Measurements from ENCODE around the gene NUAK2. TPM values are rescaled to one million over a fixed set of nuclear protein-coding genes. Genes with fewer than 3 reads are reported as not detected.

NUAK2 gene
- total and polyA plus RNA-seq, 4 donors, result 1.3 to 2.4 (median 2.1) TPM

DNA sequence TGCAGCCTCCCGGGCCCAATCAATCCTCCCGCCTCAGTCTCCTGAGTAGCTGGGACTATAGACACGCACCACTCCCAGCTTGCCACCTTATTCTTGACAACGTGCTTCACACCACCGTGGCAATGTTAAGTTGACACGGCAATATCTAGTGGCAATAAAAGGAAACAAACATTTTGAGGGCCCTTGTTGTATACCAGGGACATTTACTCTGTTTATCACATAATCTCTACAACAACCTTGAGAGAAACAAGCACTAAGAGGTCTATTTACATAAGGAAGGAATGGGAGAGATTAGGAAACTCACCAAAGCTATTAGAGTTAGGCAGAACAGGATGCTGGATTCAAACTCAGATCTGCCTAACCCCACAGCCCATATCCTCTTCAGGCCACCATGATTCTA, 32.1 kb upstream of the NUAK2 start:
- WGBS, result 60% methylated on average over 6 of the region's 6 CpGs
- no peak overlapping the region for H3K27ac ChIP-seq (ENCODE audit: low read depth in 1 of 2, low read length in 2 of 2)

More for the DNA sequence above, 32.1 kb upstream of the NUAK2 start:
- TF ChIP-seq, protein P1, sequence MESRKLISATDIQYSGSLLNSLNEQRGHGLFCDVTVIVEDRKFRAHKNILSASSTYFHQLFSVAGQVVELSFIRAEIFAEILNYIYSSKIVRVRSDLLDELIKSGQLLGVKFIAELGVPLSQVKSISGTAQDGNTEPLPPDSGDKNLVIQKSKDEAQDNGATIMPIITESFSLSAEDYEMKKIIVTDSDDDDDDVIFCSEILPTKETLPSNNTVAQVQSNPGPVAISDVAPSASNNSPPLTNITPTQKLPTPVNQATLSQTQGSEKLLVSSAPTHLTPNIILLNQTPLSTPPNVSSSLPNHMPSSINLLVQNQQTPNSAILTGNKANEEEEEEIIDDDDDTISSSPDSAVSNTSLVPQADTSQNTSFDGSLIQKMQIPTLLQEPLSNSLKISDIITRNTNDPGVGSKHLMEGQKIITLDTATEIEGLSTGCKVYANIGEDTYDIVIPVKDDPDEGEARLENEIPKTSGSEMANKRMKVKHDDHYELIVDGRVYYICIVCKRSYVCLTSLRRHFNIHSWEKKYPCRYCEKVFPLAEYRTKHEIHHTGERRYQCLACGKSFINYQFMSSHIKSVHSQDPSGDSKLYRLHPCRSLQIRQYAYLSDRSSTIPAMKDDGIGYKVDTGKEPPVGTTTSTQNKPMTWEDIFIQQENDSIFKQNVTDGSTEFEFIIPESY (IDR thresholded peaks at IDR 0.05), result no peak
- TF ChIP-seq EGR1 (IDR thresholded peaks at IDR 0.05; ENCODE audit: low read depth in 2 of 2) (no peak), SP1 (IDR thresholded peaks at IDR 0.05) (no peak), YY1 (IDR thresholded peaks at IDR 0.05) (no peak), RXRA (IDR thresholded peaks at IDR 0.05) (no peak), GABPA (IDR thresholded peaks at IDR 0.05 in 1 of 2, conservative IDR thresholded peaks at IDR 0.05 in 1 of 2) (no peak), RAD21 (IDR thresholded peaks at IDR 0.05) (no peak), NR2F2 (IDR thresholded peaks at IDR 0.05) (no peak), FOXA2 (IDR thresholded peaks at IDR 0.05) (no peak), HNF4G (IDR thresholded peaks at IDR 0.05) (no peak), TAF1 (conservative IDR thresholded peaks at IDR 0.05) (no peak), JUND (IDR thresholded peaks at IDR 0.05) (no peak), FOXA1 (IDR thresholded peaks at IDR 0.05) (no peak), HNF4A (conservative IDR thresholded peaks at IDR 0.05) (no peak)
- TF ChIP-seq, protein P2, sequence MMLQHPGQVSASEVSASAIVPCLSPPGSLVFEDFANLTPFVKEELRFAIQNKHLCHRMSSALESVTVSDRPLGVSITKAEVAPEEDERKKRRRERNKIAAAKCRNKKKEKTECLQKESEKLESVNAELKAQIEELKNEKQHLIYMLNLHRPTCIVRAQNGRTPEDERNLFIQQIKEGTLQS (IDR thresholded peaks at IDR 0.05), result no peak
- TF ChIP-seq, protein P3, sequence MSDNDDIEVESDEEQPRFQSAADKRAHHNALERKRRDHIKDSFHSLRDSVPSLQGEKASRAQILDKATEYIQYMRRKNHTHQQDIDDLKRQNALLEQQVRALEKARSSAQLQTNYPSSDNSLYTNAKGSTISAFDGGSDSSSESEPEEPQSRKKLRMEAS (IDR thresholded peaks at IDR 0.05), result no peak
- TF ChIP-seq, protein P4, sequence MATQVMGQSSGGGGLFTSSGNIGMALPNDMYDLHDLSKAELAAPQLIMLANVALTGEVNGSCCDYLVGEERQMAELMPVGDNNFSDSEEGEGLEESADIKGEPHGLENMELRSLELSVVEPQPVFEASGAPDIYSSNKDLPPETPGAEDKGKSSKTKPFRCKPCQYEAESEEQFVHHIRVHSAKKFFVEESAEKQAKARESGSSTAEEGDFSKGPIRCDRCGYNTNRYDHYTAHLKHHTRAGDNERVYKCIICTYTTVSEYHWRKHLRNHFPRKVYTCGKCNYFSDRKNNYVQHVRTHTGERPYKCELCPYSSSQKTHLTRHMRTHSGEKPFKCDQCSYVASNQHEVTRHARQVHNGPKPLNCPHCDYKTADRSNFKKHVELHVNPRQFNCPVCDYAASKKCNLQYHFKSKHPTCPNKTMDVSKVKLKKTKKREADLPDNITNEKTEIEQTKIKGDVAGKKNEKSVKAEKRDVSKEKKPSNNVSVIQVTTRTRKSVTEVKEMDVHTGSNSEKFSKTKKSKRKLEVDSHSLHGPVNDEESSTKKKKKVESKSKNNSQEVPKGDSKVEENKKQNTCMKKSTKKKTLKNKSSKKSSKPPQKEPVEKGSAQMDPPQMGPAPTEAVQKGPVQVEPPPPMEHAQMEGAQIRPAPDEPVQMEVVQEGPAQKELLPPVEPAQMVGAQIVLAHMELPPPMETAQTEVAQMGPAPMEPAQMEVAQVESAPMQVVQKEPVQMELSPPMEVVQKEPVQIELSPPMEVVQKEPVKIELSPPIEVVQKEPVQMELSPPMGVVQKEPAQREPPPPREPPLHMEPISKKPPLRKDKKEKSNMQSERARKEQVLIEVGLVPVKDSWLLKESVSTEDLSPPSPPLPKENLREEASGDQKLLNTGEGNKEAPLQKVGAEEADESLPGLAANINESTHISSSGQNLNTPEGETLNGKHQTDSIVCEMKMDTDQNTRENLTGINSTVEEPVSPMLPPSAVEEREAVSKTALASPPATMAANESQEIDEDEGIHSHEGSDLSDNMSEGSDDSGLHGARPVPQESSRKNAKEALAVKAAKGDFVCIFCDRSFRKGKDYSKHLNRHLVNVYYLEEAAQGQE (IDR thresholded peaks at IDR 0.05), result no peak
- TF ChIP-seq, protein P5, sequence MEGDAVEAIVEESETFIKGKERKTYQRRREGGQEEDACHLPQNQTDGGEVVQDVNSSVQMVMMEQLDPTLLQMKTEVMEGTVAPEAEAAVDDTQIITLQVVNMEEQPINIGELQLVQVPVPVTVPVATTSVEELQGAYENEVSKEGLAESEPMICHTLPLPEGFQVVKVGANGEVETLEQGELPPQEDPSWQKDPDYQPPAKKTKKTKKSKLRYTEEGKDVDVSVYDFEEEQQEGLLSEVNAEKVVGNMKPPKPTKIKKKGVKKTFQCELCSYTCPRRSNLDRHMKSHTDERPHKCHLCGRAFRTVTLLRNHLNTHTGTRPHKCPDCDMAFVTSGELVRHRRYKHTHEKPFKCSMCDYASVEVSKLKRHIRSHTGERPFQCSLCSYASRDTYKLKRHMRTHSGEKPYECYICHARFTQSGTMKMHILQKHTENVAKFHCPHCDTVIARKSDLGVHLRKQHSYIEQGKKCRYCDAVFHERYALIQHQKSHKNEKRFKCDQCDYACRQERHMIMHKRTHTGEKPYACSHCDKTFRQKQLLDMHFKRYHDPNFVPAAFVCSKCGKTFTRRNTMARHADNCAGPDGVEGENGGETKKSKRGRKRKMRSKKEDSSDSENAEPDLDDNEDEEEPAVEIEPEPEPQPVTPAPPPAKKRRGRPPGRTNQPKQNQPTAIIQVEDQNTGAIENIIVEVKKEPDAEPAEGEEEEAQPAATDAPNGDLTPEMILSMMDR (IDR thresholded peaks at IDR 0.05; ENCODE audit: low read depth, low read length, missing input control), result no peak
- Histone ChIP-seq H3K4me1 (ENCODE audit: control insufficient read depth in 4 of 4, insufficient read depth in 4 of 4, low read length in 3 of 4) (no peaks in the 10 kb centered on the region), H3K36me3 (ENCODE audit: control insufficient read depth in 4 of 4, insufficient read depth in 3 of 4, low read depth in 1 of 4, low read length in 3 of 4) (no peaks in the 10 kb centered on the region), H3K9me3 (ENCODE audit: control insufficient read depth in 4 of 4, low read length in 3 of 4) (no peaks in the 10 kb centered on the region), H3K4me3 (ENCODE audit: low read depth in 1 of 3, low read length in 3 of 3) (no peak overlapping the region), H3K27me3 (ENCODE audit: control insufficient read depth in 4 of 4, insufficient read depth in 4 of 4, low read length in 3 of 4) (peaks cover 0 to 9% (median 2%) of the 10 kb centered on the region in 4 donors), H3K9ac (ENCODE audit: low read depth in 1 of 2, low read length in 2 of 2) (no peak overlapping the region)
- no peak for DNase-seq (ENCODE audit: low spot score)
